OCI-LY7 (cell line): ENCODE data around the gene PTPRF. TPM values are rescaled to one million over a fixed set of nuclear protein-coding genes. Genes with fewer than 3 reads are reported as not detected.

Source experiments
- Bru-seq: library from RNA; stranded (reverse); fragments of 400-500 nt; gene quantifications from one replicate; lab custom pipeline; 2021; lab: Mats Ljungman, UMichigan
- BruChase-seq, 2 experiments: library from RNA; stranded (reverse); fragments of 400-500 nt; gene quantifications; one replicate each; lab custom pipeline; 2021; lab: Mats Ljungman, UMichigan
- BruUV-seq: library from RNA; stranded (reverse); fragments of 400-500 nt; replicated peaks from 2 replicates; lab custom pipeline; 2021; lab: Mats Ljungman, UMichigan
- CTCF ChIA-PET: fragments of 300-600 bp; sonication (Branson Sonifier 250); formaldehyde crosslinking; loops from one replicate; lab custom pipeline; 2022; ENCODE audit warnings: antibody characterized with exemption; ENCODE audit not compliant: unreplicated experiment; lab: Charles Lee
- POLR2A ChIA-PET: fragments of 300-600 bp; sonication (Branson Sonifier 250); formaldehyde crosslinking; loops from one replicate; lab custom pipeline; 2022; ENCODE audit warnings: antibody characterized with exemption; lab: Charles Lee
- DNase-seq: peaks from one replicate; pipeline ENCODE4 v3.0.0-alpha.2; 2015; ENCODE audit warnings: low spot score
- H2AFZ ChIP-seq: fragments of 200-600 bp; sonication (generic), shearing (Covaris generic); 2 replicates; pipeline ENCODE4 v1.6.1; 2014; ENCODE audit warnings: mild to moderate bottlenecking, antibody characterized with exemption, low read length, moderate library complexity
- H3K27ac ChIP-seq: fragments of 200-600 bp; sonication (generic); 2 replicates; pipeline ENCODE4 v1.5.1; 2014; ENCODE audit warnings: mixed run types, low read depth, mild to moderate bottlenecking, moderate library complexity, low read length, inconsistent platforms; ENCODE audit not compliant: poor library complexity, severe bottlenecking
- H3K36me3 ChIP-seq: fragments of 200-600 bp; sonication (generic); 2 replicates; pipeline ENCODE4 v1.6.1; 2014; ENCODE audit warnings: mild to moderate bottlenecking, antibody characterized with exemption, low read length, moderate library complexity, mixed read lengths; ENCODE audit not compliant: insufficient read depth
- H3K4me1 ChIP-seq: fragments of 200-600 bp; sonication (generic); 2 replicates; pipeline ENCODE4 v1.5.1; 2014; ENCODE audit warnings: mild to moderate bottlenecking, low read length; ENCODE audit not compliant: insufficient read depth, poor library complexity, severe bottlenecking
- H3K4me2 ChIP-seq: fragments of 200-600 bp; sonication (generic); 2 replicates; pipeline ENCODE4 v1.6.1; 2014; ENCODE audit warnings: mild to moderate bottlenecking, low read length
- H3K4me3 ChIP-seq: fragments of 200-600 bp; sonication (generic); 2 replicates; pipeline ENCODE4 v1.5.1; 2014; ENCODE audit warnings: mild to moderate bottlenecking, low read depth, low read length; ENCODE audit not compliant: poor library complexity, severe bottlenecking
- H3K79me2 ChIP-seq: fragments of 200-600 bp; sonication (generic); 2 replicates; pipeline ENCODE4 v1.6.1; 2016; ENCODE audit warnings: low read depth, mild to moderate bottlenecking, low read length, moderate library complexity, mixed read lengths; ENCODE audit not compliant: insufficient read depth
- H3K9me2 ChIP-seq: fragments of 200-600 bp; sonication (generic); 2 replicates; pipeline ENCODE4 v1.6.1; 2016; ENCODE audit warnings: mild to moderate bottlenecking, low read length, mixed read lengths; ENCODE audit not compliant: insufficient read depth
- H3K9me3 ChIP-seq: fragments of 200-600 bp; sonication (generic); 2 replicates; pipeline ENCODE4 v1.6.1; 2014; ENCODE audit warnings: mild to moderate bottlenecking, mixed run types, low read length, mixed read lengths
- H4K20me1 ChIP-seq: fragments of 200-600 bp; sonication (generic); 2 replicates; pipeline ENCODE4 v1.6.1; 2014; ENCODE audit warnings: mild to moderate bottlenecking, antibody characterized with exemption, low read length, moderate library complexity, mixed read lengths; ENCODE audit not compliant: insufficient read depth
- EZH2phosphoT487 ChIP-seq: fragments of 200-600 bp; sonication (generic); IDR thresholded peaks from 2 replicates; pipeline ENCODE4 v1.6.1; 2018; ENCODE audit warnings: low read depth, borderline replicate concordance, mild to moderate bottlenecking, mixed run types, antibody characterized with exemption, low read length, moderate library complexity, mixed read lengths
- intact Hi-C: fragments of 100-400 bp; cut with micrococcal nuclease; formaldehyde crosslinking; loops from one replicate; pipeline ENCODE4 v1.10.0; 2022; ENCODE audit not compliant: unreplicated experiment
- long read RNA-seq: library from polyadenylated mRNA; stranded (forward); transcript quantifications from one replicate; pipeline ENCODE4 v2.0.0, GENCODE V29; 2022
- total RNA-seq, 2 experiments: library from RNA; depleted of rRNA in 1 of 2; stranded (reverse); fragments of >200 nt in 1 of 2; shearing (Covaris generic) in 1 of 2; gene quantifications; 2 replicates each; pipeline ENCODE4 v1.2.3, GENCODE V29; 2014 to 2022
- TF ChIP-seq, protein P1 (sequence below): fragments of 200-600 bp; sonication (generic); conservative IDR thresholded peaks from 2 replicates; pipeline ENCODE4 v1.5.1; 2014; ENCODE audit warnings: mild to moderate bottlenecking, antibody characterized with exemption, low read length, moderate library complexity, mixed read lengths

The PTPRF gene
- total RNA-seq (2014; rRNA removed; shearing (Covaris generic)) (0.06 TPM in 1 of 2 replicates, not detected in the other), total RNA-seq (2022) (0.48 and 0.57 TPM in 2 replicates), Bru-seq, nascent RNA (percentile 5 among the genes with signal in this experiment), BruChase-seq, experiment 1, labeled RNA remaining after a 6-hour chase (percentile 9 among the genes with signal in this experiment), BruChase-seq, experiment 2, labeled RNA remaining after a 2-hour chase (percentile 13 among the genes with signal in this experiment)
- long read RNA-seq, full-length matches to known transcripts = 1 of 1 reads
- long read RNA-seq, partial matches to known transcripts = 0 of 1 reads
- long read RNA-seq, other reads (novel, unspliced or antisense) = 0 of 1 reads

DNA sequence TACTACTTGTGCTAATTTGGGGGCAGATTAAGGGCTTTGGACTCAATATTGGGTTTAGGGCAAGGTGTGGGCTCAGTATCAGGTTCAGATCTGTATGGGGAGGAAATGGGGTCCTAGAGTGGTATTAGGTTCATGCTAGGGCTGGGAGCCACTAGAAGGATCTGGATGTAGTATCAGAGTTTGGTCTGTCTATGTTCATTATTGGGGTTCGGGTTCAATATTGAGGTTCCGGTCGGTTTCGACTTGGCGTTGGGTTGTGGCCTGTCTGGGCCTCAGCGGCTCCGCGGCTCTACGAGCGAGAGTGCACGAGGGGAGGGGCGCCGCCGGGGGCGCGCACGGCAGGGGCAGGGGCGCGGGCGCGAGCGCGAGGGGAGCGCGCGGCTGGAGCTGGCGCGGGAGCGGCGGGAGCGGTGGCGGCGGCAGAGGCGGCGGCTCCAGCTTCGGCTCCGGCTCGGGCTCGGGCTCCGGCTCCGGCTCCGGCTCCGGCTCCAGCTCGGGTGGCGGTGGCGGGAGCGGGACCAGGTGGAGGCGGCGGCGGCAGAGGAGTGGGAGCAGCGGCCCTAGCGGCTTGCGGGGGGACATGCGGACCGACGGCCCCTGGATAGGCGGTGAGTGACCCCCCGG lies at the start of gene PTPRF:
Gene PTPRF (plus strand): TSS at position 401 of the 624 bp plus-strand sequence. CDS start 14,193 bp downstream, outside the sequence.
- Histone ChIP-seq H3K27ac (no peak within 1 kb of the TSS), H3K4me1 (peaks cover 3% of the 10 kb centered on the region), H3K4me3 (peak within 1 kb of the TSS; percentile 33), H3K9me3 (no peaks in the 10 kb centered on the region), H3K4me2 (peak within 1 kb of the TSS; percentile 61; the same call in 1 of the 2 replicates), H2AFZ (no peak within 1 kb of the TSS), H3K36me3 (no peaks in the 10 kb centered on the region), H4K20me1 (no peaks in the 10 kb centered on the region), H3K9me2 (no peaks in the 10 kb centered on the region), H3K79me2 (no peaks in the 10 kb centered on the region)
- ChIA-PET POLR2A (no interaction called here), CTCF (no interaction called here)
- DNase-seq = peak; percentile 23
- BruUV-seq = no TSS peak
- intact Hi-C loops = no loop called here
- TF ChIP-seq, protein P1, sequence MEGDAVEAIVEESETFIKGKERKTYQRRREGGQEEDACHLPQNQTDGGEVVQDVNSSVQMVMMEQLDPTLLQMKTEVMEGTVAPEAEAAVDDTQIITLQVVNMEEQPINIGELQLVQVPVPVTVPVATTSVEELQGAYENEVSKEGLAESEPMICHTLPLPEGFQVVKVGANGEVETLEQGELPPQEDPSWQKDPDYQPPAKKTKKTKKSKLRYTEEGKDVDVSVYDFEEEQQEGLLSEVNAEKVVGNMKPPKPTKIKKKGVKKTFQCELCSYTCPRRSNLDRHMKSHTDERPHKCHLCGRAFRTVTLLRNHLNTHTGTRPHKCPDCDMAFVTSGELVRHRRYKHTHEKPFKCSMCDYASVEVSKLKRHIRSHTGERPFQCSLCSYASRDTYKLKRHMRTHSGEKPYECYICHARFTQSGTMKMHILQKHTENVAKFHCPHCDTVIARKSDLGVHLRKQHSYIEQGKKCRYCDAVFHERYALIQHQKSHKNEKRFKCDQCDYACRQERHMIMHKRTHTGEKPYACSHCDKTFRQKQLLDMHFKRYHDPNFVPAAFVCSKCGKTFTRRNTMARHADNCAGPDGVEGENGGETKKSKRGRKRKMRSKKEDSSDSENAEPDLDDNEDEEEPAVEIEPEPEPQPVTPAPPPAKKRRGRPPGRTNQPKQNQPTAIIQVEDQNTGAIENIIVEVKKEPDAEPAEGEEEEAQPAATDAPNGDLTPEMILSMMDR = no peak
- TF ChIP-seq EZH2phosphoT487 = no peak

DNA sequence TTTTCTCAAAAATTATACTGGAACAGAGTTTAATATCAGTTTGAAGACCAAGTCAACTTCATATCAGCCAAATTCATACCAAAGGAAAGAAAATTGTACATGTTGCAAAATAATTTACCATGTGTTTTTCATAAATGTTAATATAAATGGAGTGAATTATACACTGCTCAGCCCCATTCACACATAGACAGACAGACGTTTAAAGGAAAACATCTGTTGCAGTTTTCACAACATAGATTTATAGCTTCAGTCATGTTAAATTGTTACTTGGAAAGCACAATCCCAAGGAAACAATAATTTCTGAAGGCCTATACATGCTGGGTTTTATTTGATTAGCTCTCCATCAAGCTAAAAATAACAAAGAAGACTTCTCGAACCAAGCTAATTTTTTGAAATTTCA lies 49.2 kb upstream of the PTPRF start:
- Histone ChIP-seq H3K36me3 (no peaks in the 10 kb centered on the region), H4K20me1 (no peaks in the 10 kb centered on the region), H2AFZ (no peak overlapping the region), H3K9me2 (no peaks in the 10 kb centered on the region), H3K4me2 (no peak overlapping the region), H3K9me3 (no peaks in the 10 kb centered on the region), H3K4me1 (no peaks in the 10 kb centered on the region), H3K27ac (no peak overlapping the region), H3K4me3 (no peak overlapping the region), H3K79me2 (no peaks in the 10 kb centered on the region)
- DNase-seq = no peak
- BruUV-seq = no TSS peak
- intact Hi-C loops = no loop called here
- POLR2A ChIA-PET = interaction anchor here (0.7 kb wide), 5 partner anchors 8 to 600 kb away, joined by 4 to 12 read pairs (median 6); no protein-coding TSS in a partner anchor
- CTCF ChIA-PET = no interaction called here
- TF ChIP-seq EZH2phosphoT487 = no peak
- TF ChIP-seq, protein P1 = no peak

DNA sequence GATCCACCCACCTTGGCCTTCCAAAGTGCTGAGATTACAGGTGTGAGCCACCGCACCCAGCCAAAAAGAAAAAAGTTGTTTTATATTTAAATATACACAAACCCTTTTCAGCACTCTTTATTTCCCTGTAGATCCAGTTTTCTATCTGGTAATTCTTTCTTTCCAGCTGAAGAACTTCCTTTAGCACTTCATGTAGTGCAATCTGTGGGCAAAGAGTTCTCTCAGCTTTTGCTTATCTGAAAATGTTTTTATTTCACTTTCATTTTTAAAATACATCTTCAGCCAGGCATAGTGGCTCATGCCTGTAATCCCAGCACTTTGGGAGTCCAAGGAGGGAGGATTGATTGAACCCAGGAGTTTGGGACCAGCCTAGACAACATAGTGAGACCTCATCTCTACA lies 48.5 kb upstream of the PTPRF start:
- BruUV-seq = no TSS peak
- intact Hi-C loops = no loop called here
- H3K36me3 ChIP-seq = no peaks in the 10 kb centered on the region
- CTCF ChIA-PET = no interaction called here
- no peaks in the 10 kb centered on the region for H3K4me1 ChIP-seq
- peaks cover 4% of the 10 kb centered on the region; the same call in 1 of the 2 replicates for H3K9me3 ChIP-seq
- no peak for DNase-seq
- no peaks in the 10 kb centered on the region for H4K20me1 ChIP-seq
- no peak overlapping the region for H3K4me3 ChIP-seq
- H3K4me2 ChIP-seq = no peak overlapping the region
- H2AFZ ChIP-seq = no peak overlapping the region
- H3K79me2 ChIP-seq = no peaks in the 10 kb centered on the region
- H3K27ac ChIP-seq = no peak overlapping the region
- TF ChIP-seq EZH2phosphoT487 = no peak
- TF ChIP-seq, protein P1 = no peak
- POLR2A ChIA-PET = no interaction called here
- no peaks in the 10 kb centered on the region for H3K9me2 ChIP-seq
